ENCODE measurements around the gene XCL1. TPM values are rescaled to one million over a fixed set of nuclear protein-coding genes. Genes with fewer than 3 reads are reported as not detected.
"Not testable (repeated sequence)": the region's sequence is repeated elsewhere in the genome, so short reads cannot be mapped to it uniquely, and the experiment has no call there.

XCL1 gene
- total RNA-seq, 1 donor from 2014 or later, result 0.91 TPM

- intact Hi-C loops (cut with micrococcal nuclease), result no loop called here
Observed at GRCh38 chr1:168567007-168567406, 9.4 kb upstream of the XCL1 start.

DNA sequence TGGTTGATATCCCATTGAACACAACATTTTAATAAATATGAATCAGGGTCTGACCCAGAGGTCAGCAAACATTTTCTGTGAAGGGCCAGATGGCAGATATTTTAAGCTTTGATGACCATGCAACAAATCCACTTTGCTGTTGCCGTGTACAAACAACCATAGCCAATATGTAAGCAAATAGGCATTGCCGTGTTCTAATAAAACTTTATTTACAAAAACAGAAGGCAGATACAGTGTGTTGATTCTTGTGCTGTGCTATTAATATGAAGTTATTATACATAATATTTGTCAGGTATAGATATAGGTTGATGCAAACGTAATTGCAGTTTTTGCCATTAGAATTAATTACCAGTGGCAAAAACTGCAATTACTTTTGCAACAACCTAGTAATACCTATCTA lies 8.8 kb upstream of the XCL1 start:
- intact Hi-C loops (cut with micrococcal nuclease), result no loop called here

GRCh38 chr1:168568346-168568745 lies 8.1 kb upstream of the XCL1 start:
- intact Hi-C loops (cut with micrococcal nuclease), result no loop called here

DNA sequence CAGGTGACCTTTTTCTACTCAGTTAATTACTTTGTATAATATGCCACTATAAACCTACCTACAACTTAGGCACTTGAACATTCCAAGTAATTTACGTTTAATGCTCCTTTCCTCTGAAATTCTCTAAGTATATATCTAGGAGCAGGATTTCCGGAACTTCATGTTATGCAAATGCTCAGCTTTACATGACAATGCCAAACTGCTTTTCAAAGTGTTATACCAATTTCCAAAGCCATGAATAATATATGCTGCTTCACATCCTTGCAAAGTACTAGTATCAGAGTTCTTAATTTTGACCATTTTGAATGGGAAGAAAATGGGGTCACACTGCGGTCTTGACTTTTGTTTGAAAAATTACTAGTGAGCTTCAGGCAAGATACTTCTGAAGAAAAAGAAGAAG lies 5.8 kb upstream of the XCL1 start:
- intact Hi-C loops (cut with micrococcal nuclease), result loop anchor here (5.0 kb wide), 1 partner anchor 48 kb away; no protein-coding TSS in a partner anchor

DNA sequence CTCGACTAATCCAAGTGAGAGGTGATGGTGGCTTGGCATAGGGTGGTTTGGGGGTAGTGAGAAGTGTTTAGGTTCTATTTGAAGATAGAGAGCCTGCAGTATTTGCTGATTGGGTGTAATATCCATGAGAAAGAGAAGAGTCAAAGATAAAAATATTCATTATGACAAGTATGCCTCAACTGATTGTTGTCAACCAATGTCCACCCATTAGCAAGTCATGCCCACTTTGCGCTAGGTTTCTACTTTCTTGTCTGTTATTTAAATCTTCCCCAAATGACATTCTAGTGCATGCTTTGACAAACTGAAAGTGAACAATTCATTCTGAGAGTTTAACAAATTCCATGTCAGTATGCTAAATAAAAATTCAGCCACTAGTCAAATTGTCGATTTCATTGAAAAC lies 3.8 kb upstream of the XCL1 start:
- intact Hi-C loops (cut with micrococcal nuclease), result loop anchor here (2.0 to 5.0 kb wide), 2 partner anchors 50 to 230 kb away; no protein-coding TSS in a partner anchor

GRCh38 chr1:168574234-168574633 lies 2.2 kb upstream of the XCL1 start:
- intact Hi-C loops (cut with micrococcal nuclease), result loop anchor here (1.0 to 5.0 kb wide), 2 partner anchors 52 to 135 kb away; no protein-coding TSS in a partner anchor

DNA sequence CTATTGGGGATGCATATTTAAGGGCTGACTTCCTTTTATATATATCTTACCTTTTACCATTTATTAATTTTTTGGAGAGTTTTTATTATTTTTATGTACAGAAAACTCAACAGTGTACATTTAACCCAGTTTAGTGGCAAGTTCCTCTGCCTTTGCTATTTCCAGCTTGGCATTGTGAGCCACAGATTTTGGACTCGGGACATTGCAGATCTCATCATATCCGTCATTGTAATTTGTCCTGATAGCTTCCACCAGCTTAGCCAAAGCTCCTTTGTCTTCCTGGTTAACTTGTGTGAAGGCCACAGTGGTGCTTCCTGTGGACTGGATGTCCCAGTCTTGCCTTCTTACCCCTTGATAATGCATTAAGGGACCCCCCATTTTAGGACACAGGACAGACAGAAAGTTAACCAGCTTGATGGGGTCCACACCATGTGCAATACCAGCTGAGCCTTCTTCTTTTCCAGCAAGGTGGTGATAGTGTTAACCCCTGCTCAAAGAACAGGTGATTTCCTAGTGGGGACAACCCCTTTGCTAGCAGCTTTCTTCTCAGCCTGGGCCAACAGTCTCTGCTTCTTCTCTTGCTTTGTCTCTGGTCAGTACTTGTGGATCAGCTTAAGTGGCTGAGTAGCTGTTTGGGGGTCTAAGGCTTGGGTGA lies 2.3 kb downstream of the XCL1 start:
- intact Hi-C loops (cut with micrococcal nuclease), result not testable (repeated sequence)

DNA sequence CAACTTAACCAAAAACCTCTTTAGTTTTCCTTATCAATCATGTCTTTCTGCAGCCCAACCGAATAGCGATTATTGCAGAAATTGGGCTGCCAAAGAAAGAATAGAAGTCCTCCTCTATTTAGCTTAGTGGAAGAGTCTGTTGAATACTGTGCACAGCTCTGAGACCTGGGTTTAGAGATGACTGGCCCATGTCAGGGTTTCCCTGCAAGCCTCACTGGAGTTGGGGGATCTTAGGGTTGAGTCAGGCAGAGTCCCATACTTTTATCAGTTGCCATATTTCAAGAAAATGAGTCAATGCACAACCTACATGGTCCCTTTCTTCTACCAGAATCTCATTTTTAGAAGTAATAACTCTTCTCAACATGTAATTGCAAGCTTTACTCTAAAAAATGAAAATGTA lies 3.9 kb downstream of the XCL1 start:
- intact Hi-C loops (cut with micrococcal nuclease), result not testable (repeated sequence)

GRCh38 chr1:168580991-168581390 lies 4.6 kb downstream of the XCL1 start:
- intact Hi-C loops (cut with micrococcal nuclease), result not testable (repeated sequence)

- intact Hi-C loops (cut with micrococcal nuclease), result no loop called here
Observed at GRCh38 chr1:168581817-168582572, 5.6 kb downstream of the XCL1 start.

DNA sequence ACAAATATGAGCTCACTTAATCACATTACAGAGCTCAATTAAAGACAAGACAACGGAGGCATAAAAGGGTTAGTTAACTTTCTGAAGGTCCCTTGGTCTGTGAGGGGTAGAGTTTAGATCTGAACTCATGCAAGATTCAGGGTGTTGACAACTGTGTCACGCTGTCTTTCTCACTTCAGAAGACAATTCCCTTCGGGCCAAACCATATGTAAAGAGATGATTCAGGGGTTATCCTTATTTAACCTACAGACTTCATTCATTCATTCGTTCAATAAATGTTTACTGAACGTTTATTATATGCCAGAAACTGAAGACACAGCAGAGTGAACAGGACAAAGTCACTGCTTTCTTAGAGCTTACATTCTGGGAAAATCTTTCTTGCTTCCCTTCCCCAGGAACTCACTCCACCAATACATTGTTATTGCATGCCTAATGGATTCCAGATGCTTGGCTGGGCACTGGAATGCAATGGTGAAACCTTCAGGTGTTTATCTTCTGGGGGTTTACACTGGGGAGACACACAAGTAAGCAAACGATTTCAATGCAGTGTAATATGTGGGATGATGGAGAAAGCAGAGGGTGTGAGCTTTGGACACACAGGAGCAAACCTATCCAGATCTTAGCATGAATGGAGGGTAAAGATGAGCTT lies 6.4 kb downstream of the XCL1 start:
- intact Hi-C loops (cut with micrococcal nuclease), result no loop called here

DNA sequence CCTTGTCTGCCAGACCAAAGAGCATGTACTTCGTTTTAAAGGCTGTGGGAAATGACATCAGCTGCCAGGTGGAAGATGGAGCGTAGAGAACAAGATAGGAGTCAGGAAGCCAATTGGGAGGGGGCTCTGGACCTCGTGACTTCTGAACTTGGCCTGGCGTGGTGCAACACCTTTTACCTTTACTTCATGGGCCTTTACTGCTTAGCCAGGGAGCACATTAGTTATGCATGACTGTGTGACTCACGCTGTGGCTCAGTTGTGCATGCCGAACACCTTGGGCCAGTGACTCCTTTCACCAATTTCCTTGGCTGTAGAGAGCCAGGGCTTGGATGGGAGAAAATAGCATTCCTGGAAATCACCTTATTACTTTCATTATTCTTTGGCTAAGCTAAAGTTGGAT lies 7.2 kb downstream of the XCL1 start:
- intact Hi-C loops (cut with micrococcal nuclease), result no loop called here

GRCh38 chr1:168585191-168585590 lies 8.8 kb downstream of the XCL1 start:
- intact Hi-C loops (cut with micrococcal nuclease), result no loop called here

- intact Hi-C loops (cut with micrococcal nuclease), result no loop called here
Observed at GRCh38 chr1:168585937-168586336, 9.5 kb downstream of the XCL1 start.

DNA sequence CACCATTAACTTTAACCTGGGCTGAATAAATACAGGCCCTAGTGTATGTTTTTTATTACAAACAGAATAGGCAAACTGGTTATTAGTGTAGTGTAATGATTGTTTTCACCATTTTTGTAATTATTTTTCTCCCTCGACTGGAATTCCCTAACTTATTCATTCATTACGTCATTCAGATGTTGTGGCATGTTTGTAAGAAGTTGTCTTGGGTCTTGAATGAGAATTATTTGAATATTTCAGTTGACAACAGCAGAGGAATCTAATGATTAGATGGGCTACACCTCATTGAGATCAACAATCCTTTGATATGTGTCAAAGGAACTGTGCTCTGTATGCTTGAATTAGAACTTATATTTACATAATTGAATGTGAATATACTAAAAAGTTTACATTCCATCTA lies 12.8 kb downstream of the XCL1 start:
- intact Hi-C loops (cut with micrococcal nuclease), result no loop called here

GRCh38 chr1:168591066-168591465 lies 14.7 kb downstream of the XCL1 start:
- intact Hi-C loops (cut with micrococcal nuclease), result no loop called here

DNA sequence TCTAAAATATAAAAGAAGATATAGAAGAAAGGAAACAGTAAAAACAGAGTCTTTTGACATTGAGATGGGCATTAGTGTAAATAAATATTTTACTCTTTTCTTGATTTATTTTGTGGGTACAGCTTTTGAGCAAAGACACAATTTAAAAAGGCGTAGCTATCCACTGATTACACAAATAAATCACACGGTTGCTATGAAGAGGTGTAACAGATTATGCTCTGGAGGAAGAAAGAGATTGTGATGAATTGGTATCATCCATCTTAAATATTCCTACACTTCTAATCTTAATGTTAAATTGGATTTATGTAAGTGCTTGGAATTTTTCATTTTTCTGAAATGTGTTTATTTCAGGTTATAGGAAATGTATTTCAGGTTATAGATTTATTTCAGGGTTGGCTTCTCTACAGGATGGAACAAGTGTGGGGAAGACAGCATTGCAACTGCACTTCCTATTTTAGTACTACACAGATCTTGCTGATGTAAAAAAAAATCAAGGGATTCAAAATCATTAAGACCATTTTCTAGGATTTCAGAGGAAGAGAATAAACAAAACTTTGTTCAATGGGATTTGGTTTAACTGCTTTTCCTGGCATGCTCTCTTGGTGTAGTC lies 15.3 kb downstream of the XCL1 start:
- intact Hi-C loops (cut with micrococcal nuclease), result no loop called here

DNA sequence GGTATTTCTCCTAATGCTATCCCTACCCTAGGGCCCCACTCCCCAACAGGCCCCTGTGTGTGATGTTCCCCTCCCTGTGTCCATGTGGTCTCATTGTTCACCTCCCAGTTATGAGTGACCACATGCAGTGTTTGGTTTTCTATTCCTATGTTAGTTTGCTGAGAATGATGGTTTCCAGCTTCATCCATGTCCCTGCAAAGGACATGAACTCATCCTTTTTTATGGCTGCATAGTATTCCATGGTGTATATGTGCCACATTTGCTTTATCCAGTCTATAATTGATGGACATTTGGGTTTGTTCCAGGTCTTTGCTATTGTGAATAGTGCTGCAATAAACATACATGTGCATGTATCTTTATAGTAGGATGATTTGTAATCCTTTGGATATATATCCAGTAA lies 19.0 kb downstream of the XCL1 start:
- intact Hi-C loops (cut with micrococcal nuclease), result not testable (repeated sequence)

- intact Hi-C loops (cut with micrococcal nuclease), result no loop called here
Observed at GRCh38 chr1:168598125-168598524, 21.7 kb downstream of the XCL1 start.

GRCh38 chr1:168598892-168599291 lies 22.5 kb downstream of the XCL1 start:
- intact Hi-C loops (cut with micrococcal nuclease), result no loop called here

DNA sequence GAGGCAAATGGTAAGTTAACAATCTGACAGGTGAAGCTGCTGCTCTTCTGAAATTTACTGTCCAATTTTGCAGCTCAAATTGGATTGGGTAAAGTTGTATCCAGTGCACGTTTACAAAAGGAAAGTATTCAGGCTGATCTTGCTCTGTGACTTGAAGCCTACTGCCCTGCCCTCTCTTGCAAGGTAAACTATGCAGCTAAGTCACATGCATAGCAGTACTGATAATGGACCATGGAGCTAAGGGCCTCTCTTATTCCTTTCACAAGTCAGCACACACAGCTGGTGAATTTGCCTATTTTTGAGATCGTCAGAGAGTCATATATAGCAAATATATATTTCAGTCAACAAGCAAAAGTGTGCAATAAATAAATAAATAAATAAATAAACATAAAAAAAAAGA lies 23.2 kb downstream of the XCL1 start:
- intact Hi-C loops (cut with micrococcal nuclease), result loop anchor here (10.0 kb wide), 2 partner anchors 255 to 865 kb away; no protein-coding TSS in a partner anchor

GRCh38 chr1:168601051-168601450 lies 24.6 kb downstream of the XCL1 start:
- intact Hi-C loops (cut with micrococcal nuclease), result loop anchor here (10.0 kb wide), 2 partner anchors 256 to 864 kb away; no protein-coding TSS in a partner anchor
